Right lung (tissue), 5 donors: ENCODE results near the gene SH3PXD2A. TPM values are rescaled to one million over a fixed set of nuclear protein-coding genes. Genes with fewer than 3 reads are reported as not detected.
"Not testable (repeated sequence)": the region's sequence is repeated elsewhere in the genome, so short reads cannot be mapped to it uniquely, and the experiment has no call there.

Experiments used
- DNase-seq, 2 donors: peaks; one replicate each; pipeline ENCODE4 v3.0.0-alpha.2; 2013
- polyA plus RNA-seq, 5 donors: library from polyadenylated mRNA; unstranded; fragments of 120-200 nt; gene quantifications; one replicate each; pipeline versions ENCODE4 v1.2.1 to v1.2.3, GENCODE V29; 2013; ENCODE audit warnings: inconsistent platforms in 1 of 5, low replicate concordance in 1 of 5; ENCODE audit not compliant: insufficient read length in 5 of 5, insufficient read depth in 1 of 5

SH3PXD2A gene
- polyA plus RNA-seq, 5 donors: 77.6 to 101 (median 84.0) TPM

DNA sequence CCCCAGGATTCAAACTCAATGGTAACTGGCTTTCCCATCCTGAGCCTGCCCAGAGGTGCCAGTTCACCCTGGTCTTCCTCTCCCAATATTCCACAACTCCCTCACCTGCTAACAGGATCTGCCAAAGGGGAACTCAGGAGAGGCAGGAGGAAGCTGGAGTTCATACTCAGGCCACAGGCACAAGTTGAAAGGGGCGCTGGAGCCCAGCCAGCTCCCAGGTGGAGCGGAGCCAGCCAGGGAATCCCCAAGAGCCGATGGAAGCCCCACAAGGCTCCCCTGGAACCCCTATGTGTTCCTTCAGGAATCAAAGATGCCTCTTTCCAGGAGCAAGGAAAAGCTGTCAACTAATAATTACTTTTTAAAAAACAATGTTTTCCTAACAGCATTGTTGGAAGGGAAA, 63.5 kb downstream of the SH3PXD2A start:
- DNase-seq: no peak

- DNase-seq: no peak
Observed at GRCh38 chr10:103791291-103791690, 64.1 kb downstream of the SH3PXD2A start.

DNA sequence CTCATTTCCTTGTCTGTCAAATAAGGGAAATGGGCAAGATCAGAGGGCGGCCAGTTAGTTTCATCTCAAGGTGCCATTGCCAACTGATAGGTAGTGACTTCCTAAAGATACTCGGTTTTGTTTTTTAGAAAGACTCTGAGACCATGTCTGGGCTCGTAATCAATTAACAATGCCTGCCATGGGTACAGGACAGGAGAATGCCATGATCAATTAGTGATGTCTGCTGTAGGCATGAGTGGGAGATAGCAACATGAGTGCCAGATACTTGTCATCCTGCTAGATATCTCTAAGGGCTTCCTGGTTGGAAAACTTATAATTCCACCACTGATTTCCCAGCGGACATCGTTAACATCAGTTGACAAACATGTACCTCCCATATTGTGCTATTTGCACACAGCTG, 64.8 kb downstream of the SH3PXD2A start:
- DNase-seq: no peak

GRCh38 chr10:103789771-103790201, 65.6 kb downstream of the SH3PXD2A start:
- DNase-seq: no peak

- DNase-seq: no peak
Observed at GRCh38 chr10:103789161-103789560, 66.2 kb downstream of the SH3PXD2A start.

DNA sequence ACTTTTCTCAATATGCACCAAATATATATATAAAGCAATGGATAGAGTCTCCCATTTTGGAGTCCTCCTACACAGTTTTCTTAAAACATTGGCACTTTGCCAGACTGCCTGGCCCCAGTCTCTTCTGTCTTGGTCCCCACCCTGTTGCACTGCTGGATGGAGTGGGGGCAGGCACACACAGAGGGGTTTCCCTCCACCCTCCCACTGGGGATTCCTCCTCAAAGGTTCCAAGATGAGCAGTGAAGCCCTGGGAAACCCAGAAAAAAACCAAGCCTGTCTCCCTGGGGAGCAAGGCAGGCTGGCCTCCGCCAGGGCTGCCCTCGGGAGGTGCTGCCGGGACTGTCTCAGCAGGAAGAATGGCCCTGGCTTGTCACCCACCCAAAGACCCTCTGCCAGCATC, 68.0 kb downstream of the SH3PXD2A start:
- no peak for DNase-seq

- no peak for DNase-seq
Observed at GRCh38 chr10:103786020-103786419, 69.4 kb downstream of the SH3PXD2A start.

GRCh38 chr10:103784723-103785418, 70.5 kb downstream of the SH3PXD2A start:
- no peak for DNase-seq

DNA sequence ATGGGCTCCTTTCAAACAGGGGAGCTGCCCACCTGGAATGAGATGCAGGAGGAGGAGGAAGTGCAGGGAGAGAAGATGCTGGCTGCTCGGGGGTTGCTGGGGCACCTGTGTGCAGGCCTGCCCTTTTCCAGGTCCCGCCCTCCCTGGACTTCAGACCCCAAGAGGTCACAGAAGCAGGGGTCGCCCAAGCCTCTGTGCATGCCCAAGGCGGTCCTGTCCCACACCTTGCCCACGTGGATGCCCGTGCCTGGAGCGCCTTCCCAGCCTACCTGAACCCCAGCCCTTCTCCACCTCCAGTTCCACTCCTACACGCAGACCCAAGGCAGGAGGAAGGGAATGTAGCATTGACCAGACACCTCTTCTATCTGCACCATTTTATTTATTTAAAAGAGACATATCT, 71.3 kb downstream of the SH3PXD2A start:
- no peak for DNase-seq

DNA sequence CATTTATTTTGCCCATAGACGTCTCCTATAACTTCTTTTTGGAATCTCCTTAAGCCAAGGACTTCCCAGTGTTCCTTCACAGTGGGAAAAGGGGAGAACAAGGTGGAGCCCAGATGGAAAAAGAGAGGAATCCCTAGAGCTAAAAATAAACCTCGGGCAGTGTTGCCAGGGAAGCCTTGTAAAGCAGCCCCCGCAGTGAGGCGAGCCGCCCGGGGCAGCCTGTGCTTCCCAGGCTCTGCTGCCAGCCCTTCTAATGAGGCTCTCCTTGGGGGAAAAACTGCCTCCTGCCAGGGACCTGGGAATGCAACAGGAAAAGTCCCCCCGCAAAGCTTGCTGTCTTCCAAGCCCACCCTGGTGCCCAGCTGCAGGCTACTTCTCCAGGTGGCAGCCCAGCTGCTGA, 71.7 kb downstream of the SH3PXD2A start:
- DNase-seq: no peak

- DNase-seq: no peak
Observed at GRCh38 chr10:103781329-103782061, 73.9 kb downstream of the SH3PXD2A start.

DNA sequence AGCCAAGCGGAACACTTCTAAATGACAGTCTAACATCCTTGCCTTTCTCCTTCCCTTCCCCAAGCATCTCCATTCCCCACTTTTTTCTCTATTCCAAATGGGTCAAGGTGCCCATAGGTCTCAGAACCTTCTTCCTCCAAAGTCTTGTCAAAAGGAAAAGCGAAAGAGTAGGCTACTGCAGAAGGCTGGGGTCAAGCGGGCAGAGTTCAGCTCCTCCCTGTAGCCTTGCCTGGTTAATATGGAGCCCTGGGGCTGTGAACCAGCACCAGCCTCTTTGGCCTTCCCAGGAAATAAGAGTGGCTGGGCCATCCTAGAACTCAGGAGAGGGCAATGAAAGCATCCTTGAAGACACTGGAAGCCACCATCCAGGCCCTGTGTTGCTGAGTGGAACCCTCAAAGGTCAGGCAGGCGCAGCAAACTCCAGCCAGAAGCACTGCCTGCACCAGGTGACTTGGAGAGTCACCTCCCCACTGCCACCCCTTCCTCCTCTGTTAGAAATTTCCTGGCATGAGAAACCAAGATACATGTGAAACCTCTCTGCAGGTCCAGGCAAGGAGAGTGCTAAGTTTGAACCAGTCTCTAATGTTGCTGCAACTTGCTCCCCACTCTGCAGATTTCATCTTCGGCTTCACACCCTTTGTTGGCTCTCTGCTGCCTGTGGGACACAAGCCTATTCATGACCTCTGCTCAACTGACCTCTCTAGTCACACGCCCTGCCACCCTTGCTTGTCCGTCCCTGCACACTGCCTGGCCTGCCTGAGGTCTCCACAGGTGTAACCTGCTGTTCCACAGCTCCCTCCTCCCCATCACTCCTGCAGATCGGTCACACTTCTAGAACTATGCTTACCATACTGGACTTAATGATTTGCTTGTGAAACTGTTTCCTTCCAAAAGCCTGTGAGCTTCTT, 74.9 kb downstream of the SH3PXD2A start:
- DNase-seq: no peak

DNA sequence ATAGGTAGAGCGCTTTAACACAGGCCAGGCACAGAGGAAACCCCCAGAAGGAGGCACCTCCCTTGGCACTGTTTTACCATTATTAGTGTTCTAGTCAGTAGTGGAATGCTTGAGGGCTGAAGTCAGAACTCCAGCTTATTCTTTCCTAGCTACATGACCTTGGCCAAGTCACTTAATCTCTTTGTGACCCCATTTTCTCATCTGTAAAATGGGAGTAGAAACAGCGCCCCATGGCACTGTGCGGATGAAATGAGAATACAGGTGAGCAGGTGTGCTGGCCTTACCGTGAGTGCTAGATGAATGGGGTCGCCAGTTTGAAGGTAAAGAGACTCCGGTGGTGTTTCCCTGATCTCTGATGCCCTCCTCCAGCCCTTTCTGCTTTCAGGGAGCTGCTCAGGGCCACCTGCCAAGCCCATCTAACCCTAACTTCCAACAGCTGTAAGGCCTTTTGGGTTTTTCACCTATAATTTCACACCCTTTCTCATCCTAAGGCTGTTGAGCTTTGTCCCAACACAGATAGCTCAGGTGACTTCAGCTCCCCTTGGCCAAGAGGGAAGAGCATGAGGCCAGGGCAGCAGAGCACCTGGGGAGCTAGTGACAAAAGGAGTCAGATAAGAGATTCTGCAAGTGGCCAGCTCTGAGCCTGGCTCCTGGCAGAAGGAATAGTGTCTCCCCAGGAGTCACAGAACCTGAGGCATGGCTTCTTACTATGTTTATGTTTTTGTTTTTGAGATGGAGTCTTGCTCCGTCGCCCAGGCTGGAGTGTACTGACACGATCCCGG, 76.8 kb downstream of the SH3PXD2A start:
- DNase-seq: no peak

- DNase-seq: no peak
Observed at GRCh38 chr10:103776878-103777591, 78.3 kb downstream of the SH3PXD2A start.

DNA sequence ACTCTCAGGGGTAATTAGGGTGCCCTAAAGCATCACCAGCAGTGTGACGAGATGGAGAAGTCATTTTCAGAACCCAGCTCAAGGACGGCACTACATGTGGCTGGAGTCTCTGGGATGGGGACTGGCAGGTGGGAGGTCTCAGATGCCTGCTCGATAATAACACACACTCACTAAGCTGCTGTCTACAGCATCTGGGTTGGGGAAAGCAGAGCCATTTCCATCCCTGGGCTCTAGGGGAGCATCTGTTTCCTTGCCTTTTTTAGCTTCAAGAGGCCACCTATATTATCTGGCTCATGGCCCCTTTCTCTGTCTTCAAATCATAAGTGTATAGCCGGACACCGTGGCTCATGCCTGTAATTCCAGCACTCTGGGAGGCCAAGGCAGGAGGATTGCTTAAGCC, 79.6 kb downstream of the SH3PXD2A start:
- no peak for DNase-seq

DNA sequence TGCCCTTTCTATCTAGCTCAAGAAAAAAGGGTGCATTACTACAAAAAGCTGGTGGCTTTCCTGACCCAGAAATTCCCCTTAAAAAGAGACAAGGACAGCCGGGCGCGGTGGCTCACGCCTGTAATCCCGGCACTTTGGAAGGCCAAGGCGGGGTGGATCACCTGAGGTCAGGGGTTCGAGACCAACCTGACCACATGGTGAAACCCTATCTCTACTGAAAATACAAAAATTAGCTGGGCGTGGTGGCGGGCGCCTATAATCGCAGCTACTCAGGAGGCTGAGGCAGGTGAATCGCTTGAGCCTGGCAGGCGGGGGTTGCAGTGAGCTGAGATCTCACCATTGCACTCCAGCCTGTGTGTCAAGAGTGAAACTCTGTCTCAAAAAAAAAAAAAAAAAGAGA, 82.5 kb downstream of the SH3PXD2A start:
- not testable (repeated sequence) for DNase-seq

DNA sequence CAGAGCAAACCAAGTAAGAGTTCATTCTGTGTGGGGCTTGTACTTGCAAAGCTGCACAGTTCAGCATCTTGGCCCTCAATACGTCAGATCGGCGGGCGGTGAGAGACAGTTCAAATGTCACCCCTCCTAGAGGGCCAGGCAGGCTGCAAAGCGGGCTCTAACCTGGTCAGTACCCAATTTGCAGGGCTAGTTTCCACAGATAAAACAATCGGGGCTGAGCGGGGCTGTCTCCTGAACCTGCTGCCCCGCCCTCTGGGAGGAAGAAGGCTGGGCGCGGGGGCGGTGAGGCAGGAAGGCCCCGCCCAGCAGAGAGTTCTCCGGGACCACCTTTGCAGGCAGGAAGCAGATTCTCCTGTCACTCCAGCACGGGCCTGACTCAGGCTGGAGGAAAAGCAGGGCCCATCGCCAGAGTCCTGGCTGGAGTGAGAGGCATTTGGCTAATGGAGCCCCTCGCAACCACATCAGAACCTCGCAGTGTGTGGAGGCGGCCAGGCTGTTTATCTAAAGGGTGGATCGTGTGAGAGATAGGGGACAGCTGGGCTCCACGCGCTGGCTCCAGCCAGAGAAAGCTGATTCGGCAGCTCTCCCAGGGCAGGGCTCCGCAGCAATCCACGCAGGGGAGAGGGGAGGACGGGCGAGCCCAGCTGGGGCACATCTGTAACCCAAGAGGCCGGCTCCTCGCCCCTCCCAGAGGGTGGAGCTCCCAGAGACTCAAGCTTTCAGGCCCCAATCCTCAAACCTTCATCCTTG, 83.1 kb downstream of the SH3PXD2A start:
- DNase-seq: peak; percentile 97 to 98

- DNase-seq: no peak
Observed at GRCh38 chr10:103770139-103770538, 85.2 kb downstream of the SH3PXD2A start.

GRCh38 chr10:103769176-103769575, 86.2 kb downstream of the SH3PXD2A start:
- DNase-seq: no peak

- no peak for DNase-seq
Observed at GRCh38 chr10:103768345-103768744, 87.0 kb downstream of the SH3PXD2A start.
